Medulla oblongata (tissue), 1 donor: ENCODE results near the gene FTSJ1.

Experiments
- DNase-seq: peaks from one replicate; pipeline ENCODE4 v3.0.0-alpha.2; 2015; ENCODE audit errors: extremely low spot score

The FTSJ1 gene

GRCh38 chrX:48470110-48470832 lies 5.7 kb upstream of the FTSJ1 start, which contains the start of gene SLC38A5:
Gene SLC38A5 (minus strand): TSS chrX:48470260. CDS start chrX:48467924, 2,336 bp downstream.
- no peak for DNase-seq

DNA sequence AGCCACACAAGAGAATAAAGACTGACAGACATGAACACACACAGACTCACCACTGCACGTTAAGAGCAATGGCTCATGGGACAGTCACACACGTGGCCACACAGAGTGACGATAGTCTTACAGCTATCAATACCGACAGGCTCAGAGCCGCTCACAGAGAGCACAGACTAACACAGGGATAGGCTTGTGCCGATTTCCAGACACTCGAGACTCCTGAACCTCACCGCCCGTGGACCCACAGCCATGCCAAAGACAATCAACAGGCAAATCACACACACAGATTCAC lies 5.2 kb upstream of the FTSJ1 start:
- no peak for DNase-seq

DNA sequence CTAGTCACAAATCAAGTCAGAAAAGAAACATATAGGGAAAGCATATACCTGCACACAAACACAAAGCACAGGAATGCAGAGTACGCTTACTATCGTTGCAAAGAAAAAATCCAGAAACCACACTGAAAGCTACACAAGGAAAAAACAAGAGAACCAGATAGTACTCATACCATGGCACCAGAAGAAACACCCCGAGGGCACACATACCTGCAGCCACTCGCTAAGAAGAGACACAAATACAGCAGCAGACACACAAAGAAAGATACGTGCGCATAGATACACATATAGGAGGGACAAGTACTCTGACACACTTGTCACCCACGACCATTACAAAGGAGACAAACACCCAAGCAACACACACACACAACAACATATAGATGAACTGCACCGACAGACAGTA lies 4.5 kb upstream of the FTSJ1 start:
- no peak for DNase-seq

GRCh38 chrX:48472225-48472624 lies 3.8 kb upstream of the FTSJ1 start:
- no peak for DNase-seq

DNA sequence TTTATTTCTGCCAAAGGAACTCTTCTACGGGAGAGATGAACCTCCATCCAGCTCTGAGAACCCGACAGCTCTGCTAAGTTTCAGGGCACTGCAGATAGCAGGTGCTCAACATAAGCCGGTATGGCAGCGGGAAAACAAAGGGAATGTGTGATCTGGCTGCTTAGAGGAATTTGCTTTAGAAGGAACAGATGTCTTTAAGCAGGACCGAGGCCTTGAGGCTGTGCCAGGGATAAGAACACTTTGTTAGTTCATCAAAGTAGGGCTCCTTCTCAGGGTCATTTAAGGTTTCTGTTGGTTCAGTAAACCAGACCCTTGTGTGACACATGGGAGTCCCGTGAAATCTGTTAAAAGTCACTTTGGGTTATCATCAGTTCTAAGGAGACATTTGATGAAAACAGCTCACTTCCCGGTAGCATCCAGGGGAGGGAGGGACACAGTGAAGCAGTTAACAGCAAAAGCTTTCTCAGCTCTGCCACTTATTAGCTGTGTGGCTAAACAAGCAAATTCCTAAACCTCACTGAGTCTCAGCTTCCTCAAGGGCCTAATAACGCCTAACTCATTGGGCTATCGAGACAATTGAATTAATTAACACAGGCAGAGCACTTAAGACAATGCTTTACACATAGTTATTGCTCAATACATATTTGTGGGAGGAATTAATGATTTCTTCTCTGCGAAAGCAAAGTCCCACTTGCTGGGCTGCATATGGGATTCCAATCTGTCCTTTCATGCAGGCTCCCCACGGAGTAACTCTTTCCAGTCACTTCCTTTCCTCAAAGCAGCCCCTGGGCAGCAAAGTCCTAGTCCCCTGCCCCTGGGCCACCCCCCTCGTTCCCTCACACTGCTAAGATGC lies 2.9 kb upstream of the FTSJ1 start:
- no peak for DNase-seq

GRCh38 chrX:48473704-48473990 lies 2.4 kb upstream of the FTSJ1 start:
- DNase-seq = no peak

- DNase-seq = no peak
Measured at GRCh38 chrX:48474127-48474526, 1.9 kb upstream of the FTSJ1 start.

DNA sequence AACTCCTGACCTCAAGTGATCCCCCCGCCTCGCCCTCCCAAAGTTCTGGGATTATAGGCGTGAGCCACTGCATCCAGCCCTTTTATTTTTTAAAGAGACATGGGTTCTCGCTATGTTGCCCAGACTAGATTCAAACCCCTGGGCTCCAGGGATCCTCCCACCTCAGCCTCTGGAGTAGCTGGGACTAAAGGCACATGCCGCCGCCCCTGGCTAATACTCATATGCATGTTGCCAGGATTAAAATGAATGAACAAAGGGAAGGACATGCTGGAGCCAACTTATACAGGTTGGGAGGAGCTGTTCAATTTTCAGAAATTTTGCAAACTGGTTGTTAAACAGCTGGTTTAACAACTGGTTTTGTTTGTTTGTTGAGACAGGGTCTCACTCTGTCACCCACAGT lies 1.4 kb upstream of the FTSJ1 start:
- no peak for DNase-seq

GRCh38 chrX:48475296-48475695 lies 703 bp upstream of the FTSJ1 start:
- DNase-seq = no peak

DNA sequence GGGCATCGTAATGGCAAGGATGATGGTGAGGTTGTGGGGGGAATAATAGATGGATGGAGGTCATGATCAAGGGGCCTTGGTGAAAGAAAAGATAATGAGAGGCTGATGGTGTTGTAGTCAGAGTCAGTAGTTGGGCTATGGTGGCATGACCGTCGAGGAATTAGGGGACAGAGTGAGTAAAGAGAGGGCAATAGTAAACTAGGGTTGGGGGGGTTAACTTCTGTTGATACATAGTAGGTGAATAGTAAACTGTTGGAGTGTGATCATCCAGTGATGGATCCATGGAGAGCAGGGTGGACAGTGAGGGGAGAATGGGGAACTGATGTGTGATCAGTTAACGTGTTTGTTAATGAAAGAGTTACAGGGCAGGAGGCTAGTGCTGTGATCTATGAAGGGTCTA lies 920 bp downstream of the FTSJ1 start:
- DNase-seq = no peak

GRCh38 chrX:48477960-48478755 lies 2.2 kb downstream of the FTSJ1 start:
- DNase-seq = no peak

- no peak for DNase-seq
Measured at GRCh38 chrX:48478806-48479205, 2.8 kb downstream of the FTSJ1 start.

- no peak for DNase-seq
Measured at GRCh38 chrX:48480142-48480541, 4.1 kb downstream of the FTSJ1 start.

DNA sequence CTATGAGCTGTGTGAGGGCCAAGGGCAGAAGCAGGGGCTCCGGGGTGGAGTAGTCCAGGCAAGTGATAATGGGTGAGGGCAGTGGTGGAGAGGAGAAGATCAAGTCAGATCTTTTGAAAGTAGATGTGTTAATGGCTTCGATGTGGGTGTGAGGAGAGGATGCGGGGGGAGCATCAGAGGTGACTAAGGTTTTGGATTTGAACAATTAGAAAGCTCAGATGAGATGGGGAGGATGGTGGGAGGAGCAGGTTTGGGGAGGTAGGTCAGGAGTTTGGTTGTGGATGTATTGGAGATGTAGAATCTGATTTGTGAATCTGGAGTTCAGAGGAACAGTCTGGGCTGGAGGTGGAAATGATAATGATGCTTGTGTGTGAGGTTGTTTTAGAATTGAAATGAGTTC lies 4.6 kb downstream of the FTSJ1 start:
- DNase-seq = no peak

DNA sequence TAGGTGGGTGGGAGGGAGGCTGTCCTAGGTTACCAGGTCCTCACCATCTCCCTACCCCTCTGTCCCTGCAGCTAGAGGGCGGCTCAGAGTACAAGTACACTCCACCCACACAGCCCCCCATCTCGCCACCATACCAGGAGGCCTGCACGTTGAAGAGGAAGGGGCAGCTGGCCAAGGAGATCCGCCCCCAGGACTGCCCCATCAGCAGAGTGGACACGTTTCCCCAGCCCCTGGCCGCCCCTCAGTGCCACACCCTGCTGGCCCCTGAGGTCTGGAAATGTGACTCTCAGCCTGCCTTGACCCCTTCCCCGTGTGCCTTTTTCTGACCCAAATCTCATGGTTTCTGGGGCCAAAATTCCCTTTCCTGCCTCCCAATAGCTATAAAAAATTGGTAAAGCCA lies 6.5 kb downstream of the FTSJ1 start:
- DNase-seq = no peak

GRCh38 chrX:48487362-48487798 lies 11.4 kb downstream of the FTSJ1 start:
- no peak for DNase-seq

DNA sequence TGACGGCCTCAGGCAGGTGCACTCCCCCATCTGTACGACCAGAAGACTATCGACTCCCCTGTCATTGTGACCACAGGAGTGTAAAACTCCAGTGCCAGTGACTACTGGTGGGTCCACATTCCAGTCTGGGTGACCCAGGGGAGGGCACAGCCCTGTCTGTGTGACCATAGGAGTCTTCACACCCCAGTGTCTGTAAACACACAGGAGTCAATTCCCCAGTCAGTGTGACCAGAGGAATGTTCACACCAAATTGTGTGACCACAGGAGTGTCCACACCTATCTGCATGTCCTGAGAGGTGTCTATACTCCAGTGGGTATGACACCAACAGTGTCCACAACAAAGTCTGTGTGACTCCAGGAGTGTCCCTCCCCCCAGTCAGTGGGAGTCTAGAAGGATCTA lies 12.0 kb downstream of the FTSJ1 start:
- DNase-seq = no peak

GRCh38 chrX:48489296-48489695 lies 13.3 kb downstream of the FTSJ1 start:
- DNase-seq = no peak

- DNase-seq = no peak
Measured at GRCh38 chrX:48489892-48490291, 13.9 kb downstream of the FTSJ1 start.

GRCh38 chrX:48490661-48491060 lies 14.7 kb downstream of the FTSJ1 start:
- DNase-seq = no peak

GRCh38 chrX:48491809-48492208 lies 15.8 kb downstream of the FTSJ1 start:
- DNase-seq = no peak

- no peak for DNase-seq
Measured at GRCh38 chrX:48492293-48492910, 16.4 kb downstream of the FTSJ1 start.
